Thoracic aorta (tissue), 2 donors: ENCODE measurements around the gene DNAH1. TPM values are rescaled to one million over a fixed set of nuclear protein-coding genes. Genes with fewer than 3 reads are reported as not detected.

Experiments
- ATAC-seq: fragments of 150-250 bp; one replicate; pipeline ENCODE4 v1.8.0; 2017; ENCODE audit warnings: low read depth; ENCODE audit not compliant: insufficient number of reproducible peaks, low FRiP score
- DNase-seq: peaks from one replicate; pipeline ENCODE4 v3.0.0-alpha.2; 2020; ENCODE audit warnings: low spot score
- H3K27ac ChIP-seq, 2 donors: fragments of 200-600 bp; sonication (generic); 1 replicate in 1 of 2; 2 replicates in 1 of 2; pipeline ENCODE4 v1.5.1; 2016; ENCODE audit warnings: mild to moderate bottlenecking in 2 of 2, moderate library complexity in 2 of 2
- H3K27me3 ChIP-seq: fragments of 200-600 bp; sonication (generic); replicated peaks from 2 replicates; pipeline ENCODE4 v1.6.0; 2016; ENCODE audit warnings: mild to moderate bottlenecking; ENCODE audit not compliant: insufficient read depth
- H3K36me3 ChIP-seq: fragments of 200-600 bp; sonication (generic); one replicate; pipeline ENCODE4 v1.5.1; 2016
- H3K4me1 ChIP-seq, 2 donors: fragments of 200-600 bp; sonication (generic); 1 replicate in 1 of 2; 2 replicates in 1 of 2; pipeline versions ENCODE4 v1.5.1 to v1.6.0; 2016; ENCODE audit warnings: low read depth in 2 of 2, mild to moderate bottlenecking in 1 of 2; ENCODE audit not compliant: control insufficient read depth in 1 of 2
- H3K4me3 ChIP-seq: fragments of 200-600 bp; sonication (generic); 2 replicates; pipeline ENCODE4 v1.5.1; 2016; ENCODE audit warnings: mild to moderate bottlenecking
- H3K9me3 ChIP-seq: fragments of 200-600 bp; sonication (generic); 2 replicates; pipeline ENCODE4 v1.5.1; 2016
- CTCF ChIP-seq: fragments of 200-600 bp; sonication (generic); IDR thresholded peaks from one replicate; pipeline ENCODE4 v1.5.1; 2019; ENCODE audit warnings: antibody characterized with exemption
- total RNA-seq, 2 donors: library from RNA; depleted of rRNA; stranded (reverse); fragments of >200 nt; gene quantifications; one replicate each; pipeline versions ENCODE4 v1.1.0 to v1.2.3, GENCODE V29; 2016

DNAH1 gene
- total RNA-seq, 2 donors from 2014 or later = 14.6 to 21.0 TPM

GRCh38 chr3:52326976-52327375 is 10.9 kb downstream of the DNAH1 start:
- no peak for TF ChIP-seq CTCF
- ATAC-seq = no peak

GRCh38 chr3:52327486-52328290 is 11.6 kb downstream of the DNAH1 start:
- TF ChIP-seq CTCF = no peak
- Histone ChIP-seq H3K4me1 (no peaks in the 10 kb centered on the region), H3K9me3 (no peaks in the 10 kb centered on the region), H3K27ac (no peak overlapping the region), H3K4me3 (no peak overlapping the region), H3K27me3 (no peaks in the 10 kb centered on the region), H3K36me3 (no peaks in the 10 kb centered on the region)
- DNase-seq (no peak), ATAC-seq (no peak)

More at GRCh38 chr3:52326976-52327375, 10.9 kb downstream of the DNAH1 start:
- no peaks in the 10 kb centered on the region for H3K27me3 ChIP-seq
- H3K9me3 ChIP-seq = no peaks in the 10 kb centered on the region
- no peak for DNase-seq
- H3K27ac ChIP-seq = no peak overlapping the region
- no peaks in the 10 kb centered on the region for H3K36me3 ChIP-seq
- no peaks in the 10 kb centered on the region for H3K4me1 ChIP-seq
- H3K4me3 ChIP-seq = no peak overlapping the region

GRCh38 chr3:52328536-52329080 is 12.5 kb downstream of the DNAH1 start:
- Histone ChIP-seq H3K27me3 (no peaks in the 10 kb centered on the region), H3K4me1 (no peaks in the 10 kb centered on the region), H3K36me3 (no peaks in the 10 kb centered on the region), H3K4me3 (no peak overlapping the region), H3K9me3 (no peaks in the 10 kb centered on the region), H3K27ac (no peak overlapping the region)
- ATAC-seq = no peak
- no peak for DNase-seq
- no peak for TF ChIP-seq CTCF

- ATAC-seq = no peak
Measured at GRCh38 chr3:52330194-52330805, 14.2 kb downstream of the DNAH1 start.

More at GRCh38 chr3:52330194-52330805, 14.2 kb downstream of the DNAH1 start:
- Histone ChIP-seq H3K36me3 (no peaks in the 10 kb centered on the region), H3K4me1 (no peaks in the 10 kb centered on the region), H3K4me3 (no peak overlapping the region), H3K27ac (no peak overlapping the region), H3K27me3 (no peaks in the 10 kb centered on the region), H3K9me3 (no peaks in the 10 kb centered on the region)
- no peak for DNase-seq
- TF ChIP-seq CTCF = no peak
